Neural progenitor cell (in vitro differentiated cells): Measurements from ENCODE around the gene CUL1. TPM values are rescaled to one million over a fixed set of nuclear protein-coding genes. Genes with fewer than 3 reads are reported as not detected.
A peak's percentile ranks its signal among the peaks of the same experiment; 100 is the strongest.
"Not testable (repeated sequence)": the region's sequence is repeated elsewhere in the genome, so short reads cannot be mapped to it uniquely, and the experiment has no call there.

Experiments used
- DNase-seq: peaks from one replicate; pipeline ENCODE4 v3.0.0-alpha.2; 2016; ENCODE audit warnings: low spot score
- H2AFZ ChIP-seq: fragments of 200-600 bp; sonication (generic); replicated peaks from 2 replicates; pipeline ENCODE4 v1.6.1; 2016; ENCODE audit warnings: antibody characterized with exemption
- H3F3A ChIP-seq: fragments of 200-600 bp; sonication (generic); 2 replicates; pipeline ENCODE4 v1.6.1; 2016; ENCODE audit warnings: antibody characterized with exemption, low read depth
- H3K27ac ChIP-seq: fragments of 200-600 bp; sonication (generic); 2 replicates; pipeline ENCODE4 v1.5.1; 2016; ENCODE audit warnings: mild to moderate bottlenecking
- H3K27me3 ChIP-seq: fragments of 200-600 bp; sonication (generic); 2 replicates; pipeline ENCODE4 v1.6.1; 2016; ENCODE audit warnings: mild to moderate bottlenecking, moderate library complexity
- H3K36me3 ChIP-seq: fragments of 200-600 bp; sonication (generic); 2 replicates; pipeline ENCODE4 v1.5.1; 2016
- H3K4me1 ChIP-seq: fragments of 200-600 bp; sonication (generic); 2 replicates; pipeline ENCODE4 v1.6.1; 2016; ENCODE audit warnings: mixed run types
- H3K4me2 ChIP-seq: fragments of 200-600 bp; sonication (generic); 2 replicates; pipeline ENCODE4 v1.6.1; 2016
- H3K4me3 ChIP-seq: fragments of 200-600 bp; sonication (generic); 2 replicates; pipeline ENCODE4 v1.5.1; 2016
- H3K79me2 ChIP-seq: fragments of 200-600 bp; sonication (generic); 2 replicates; pipeline ENCODE4 v1.6.1; 2016; ENCODE audit warnings: low read depth
- H3K9ac ChIP-seq: fragments of 200-600 bp; sonication (generic); 2 replicates; pipeline ENCODE4 v1.6.1; 2016
- H3K9me3 ChIP-seq: fragments of 200-600 bp; sonication (generic); 2 replicates; pipeline ENCODE4 v1.5.1; 2016; ENCODE audit warnings: low read depth
- H4K20me1 ChIP-seq: fragments of 200-600 bp; sonication (generic); 2 replicates; pipeline ENCODE4 v1.6.1; 2016; ENCODE audit warnings: low read depth
- H3K27ac Mint-ChIP-seq: 3 replicates; pipeline ENCODE4 v1.8.0; 2021; ENCODE audit warnings: mixed read lengths
- H3K27me3 Mint-ChIP-seq: 2 replicates; pipeline ENCODE4 v1.8.0; 2022; ENCODE audit warnings: low read depth, mild to moderate bottlenecking, inconsistent platforms, moderate library complexity, mixed read lengths; ENCODE audit not compliant: insufficient read depth
- H3K36me3 Mint-ChIP-seq: 3 replicates; pipeline ENCODE4 v1.8.0; 2021; ENCODE audit warnings: mixed read lengths
- H3K4me1 Mint-ChIP-seq: 3 replicates; pipeline ENCODE4 v1.8.0; 2021; ENCODE audit warnings: mixed read lengths
- H3K4me3 Mint-ChIP-seq: 3 replicates; pipeline ENCODE4 v1.8.0; 2021; ENCODE audit warnings: mild to moderate bottlenecking, moderate library complexity, mixed read lengths
- H3K9me3 Mint-ChIP-seq: 3 replicates; pipeline ENCODE4 v1.8.0; 2020; ENCODE audit warnings: mixed read lengths
- CTCF ChIP-seq: fragments of 200-600 bp; sonication (generic); IDR thresholded peaks from 2 replicates; pipeline ENCODE4 v1.5.1; 2017; ENCODE audit warnings: antibody characterized with exemption, mild to moderate bottlenecking
- EZH2 ChIP-seq: fragments of 200-600 bp; sonication (generic); IDR thresholded peaks from 2 replicates; pipeline ENCODE4 v1.6.1; 2017; ENCODE audit warnings: antibody characterized with exemption, mild to moderate bottlenecking, moderate library complexity
- EZH2phosphoT487 ChIP-seq: fragments of 200-600 bp; sonication (generic); IDR thresholded peaks from 2 replicates; pipeline ENCODE4 v1.6.1; 2017; ENCODE audit warnings: antibody characterized with exemption
- total RNA-seq: library from RNA; depleted of rRNA; stranded (reverse); fragments of >200 nt; gene quantifications from 2 replicates; pipeline ENCODE4 v1.2.3, GENCODE V29; 2015; ENCODE audit warnings: low replicate concordance

Gene CUL1
- total RNA-seq, 1 donor from 2014 or later = 89.3 TPM

DNA sequence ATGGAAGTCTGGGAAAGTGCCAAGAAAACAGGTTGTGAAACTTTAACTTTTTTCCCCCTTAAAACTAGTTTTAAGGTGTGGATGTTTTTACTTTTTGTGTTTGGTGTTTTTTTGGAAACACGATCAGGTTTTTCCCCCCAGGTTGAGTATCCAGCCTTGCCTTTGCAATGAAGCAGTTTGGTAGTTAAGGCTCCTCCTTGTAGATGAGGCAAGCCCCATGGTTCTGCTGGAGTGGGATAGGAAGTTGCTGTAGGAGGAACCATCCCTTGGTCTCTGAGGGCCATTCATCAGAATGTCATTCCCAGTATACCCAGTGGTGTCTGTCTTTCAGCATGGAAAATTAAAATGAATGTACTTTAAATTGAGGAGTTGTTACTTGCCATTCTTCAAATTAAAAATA, 2.7 kb downstream of the CUL1 start:
- Histone ChIP-seq H3K4me3 (peak overlapping the region; percentile 81), H4K20me1 (peaks cover 59% of the 10 kb centered on the region), H3K9me3 (no peaks in the 10 kb centered on the region), H3K4me1 (peaks cover 63% of the 10 kb centered on the region), H3F3A (peaks cover 26% of the 10 kb centered on the region), H3K36me3 (no peaks in the 10 kb centered on the region), H3K79me2 (peaks cover 94% of the 10 kb centered on the region), H3K9ac (no peak overlapping the region), H3K27me3 (no peaks in the 10 kb centered on the region), H3K4me2 (peak overlapping the region; percentile 88), H3K27ac (no peak overlapping the region), H2AFZ (no peak overlapping the region)
- H3K36me3 Mint-ChIP-seq = peaks cover 17% of the 10 kb centered on the region
- peaks cover 40% of the 10 kb centered on the region for H3K4me1 Mint-ChIP-seq
- peak overlapping the region; percentile 94 for H3K4me3 Mint-ChIP-seq
- no peak overlapping the region for H3K27ac Mint-ChIP-seq
- no peak for TF ChIP-seq EZH2phosphoT487
- TF ChIP-seq EZH2 = no peak
- no peak for TF ChIP-seq CTCF
- H3K9me3 Mint-ChIP-seq = peaks cover 11% of the 10 kb centered on the region
- no peak for DNase-seq
- H3K27me3 Mint-ChIP-seq = peaks cover 5% of the 10 kb centered on the region

- no peak overlapping the region for H3K9ac ChIP-seq
- H3K27ac Mint-ChIP-seq = no peak overlapping the region
- H3K4me3 Mint-ChIP-seq = peak overlapping the region; percentile 0
- H4K20me1 ChIP-seq = peaks cover 76% of the 10 kb centered on the region
- no peak overlapping the region for H3K27ac ChIP-seq
- no peaks in the 10 kb centered on the region for H3K27me3 Mint-ChIP-seq
- H3K9me3 Mint-ChIP-seq = peaks cover 15% of the 10 kb centered on the region
- no peaks in the 10 kb centered on the region for H3K36me3 ChIP-seq
- H3K9me3 ChIP-seq = no peaks in the 10 kb centered on the region
- H2AFZ ChIP-seq = no peak overlapping the region
- H3K4me1 Mint-ChIP-seq = peaks cover 28% of the 10 kb centered on the region
- no peaks in the 10 kb centered on the region for H3K27me3 ChIP-seq
- peaks cover 60% of the 10 kb centered on the region for H3K4me1 ChIP-seq
- peak overlapping the region; percentile 34 for H3K4me2 ChIP-seq
- H3F3A ChIP-seq = peaks cover 23% of the 10 kb centered on the region
- H3K4me3 ChIP-seq = no peak overlapping the region
- TF ChIP-seq EZH2phosphoT487 (no peak), EZH2 (no peak), CTCF (peak; percentile 14)
- peaks cover 29% of the 10 kb centered on the region for H3K36me3 Mint-ChIP-seq
- DNase-seq = no peak
- H3K79me2 ChIP-seq = peaks cover 100% of the 10 kb centered on the region
These were observed 4.4 kb downstream of the CUL1 start for GRCh38 chr7:148702876-148703670.

DNA sequence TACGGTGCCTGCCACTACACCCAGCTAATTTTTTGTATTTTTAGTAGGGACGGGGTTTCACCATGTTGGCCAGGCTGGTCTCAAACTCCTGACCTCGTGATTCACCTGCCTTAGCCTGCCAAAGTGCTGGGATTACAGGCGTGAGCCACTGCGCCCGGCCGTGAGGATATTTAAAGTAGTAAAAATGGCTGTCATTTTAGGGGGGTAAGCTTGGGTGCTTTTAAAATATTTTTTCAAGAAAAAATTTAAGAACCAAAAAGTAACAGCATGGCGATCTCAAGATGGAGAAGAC, 4.9 kb downstream of the CUL1 start:
- Mint-ChIP-seq H3K36me3 (peaks cover 34% of the 10 kb centered on the region), H3K9me3 (peaks cover 15% of the 10 kb centered on the region), H3K4me1 (peaks cover 31% of the 10 kb centered on the region)
- peaks cover 64% of the 10 kb centered on the region for H3K4me1 ChIP-seq
- peaks cover 100% of the 10 kb centered on the region for H3K79me2 ChIP-seq
- H3K27me3 Mint-ChIP-seq, H3K4me3 ChIP-seq, H3K9ac ChIP-seq, DNase-seq, H3K27me3 ChIP-seq, H3K36me3 ChIP-seq, H3K27ac Mint-ChIP-seq, H3K27ac ChIP-seq, H3K9me3 ChIP-seq, H3K4me3 Mint-ChIP-seq, H3K4me2 ChIP-seq, H2AFZ ChIP-seq: not testable (repeated sequence)
- peaks cover 81% of the 10 kb centered on the region for H4K20me1 ChIP-seq
- peaks cover 26% of the 10 kb centered on the region for H3F3A ChIP-seq

- no peak for DNase-seq
- Mint-ChIP-seq H3K36me3 (peaks cover 35% of the 10 kb centered on the region), H3K4me1 (peaks cover 31% of the 10 kb centered on the region), H3K27me3 (no peaks in the 10 kb centered on the region), H3K9me3 (peaks cover 15% of the 10 kb centered on the region), H3K27ac (no peak overlapping the region), H3K4me3 (no peak overlapping the region)
- no peak for TF ChIP-seq EZH2
- no peak for TF ChIP-seq CTCF
- no peak for TF ChIP-seq EZH2phosphoT487
- no peak overlapping the region for H3K27ac ChIP-seq
- H3K9me3 ChIP-seq = no peaks in the 10 kb centered on the region
- H3K4me2 ChIP-seq = peak overlapping the region; percentile 9
- H3F3A ChIP-seq = peaks cover 20% of the 10 kb centered on the region
- H3K27me3 ChIP-seq = no peaks in the 10 kb centered on the region
- H3K4me3 ChIP-seq = no peak overlapping the region
- no peak overlapping the region for H2AFZ ChIP-seq
- no peaks in the 10 kb centered on the region for H3K36me3 ChIP-seq
- H3K4me1 ChIP-seq = peaks cover 65% of the 10 kb centered on the region
- no peak overlapping the region for H3K9ac ChIP-seq
- H4K20me1 ChIP-seq = peaks cover 85% of the 10 kb centered on the region
- peaks cover 100% of the 10 kb centered on the region for H3K79me2 ChIP-seq
These were observed 5.5 kb downstream of the CUL1 start for GRCh38 chr7:148704189-148704588.
